H1 (cell line): ENCODE measurements around the gene PPP1R12A.

Experiments used
- ASH2L ChIP-seq: fragments of 200-600, 300-600 bp; sonication (generic); IDR thresholded peaks from one replicate; pipeline ENCODE4 v1.7.1; 2017; ENCODE audit warnings: low read length
- CEBPB ChIP-seq: IDR thresholded peaks from 2 replicates; pipeline ENCODE4 v1.6.1; 2012; ENCODE audit warnings: low read depth, low read length
- EP300 ChIP-seq, 2 experiments: IDR thresholded peaks; 1 replicate in 1 of 2; 2 replicates in 1 of 2; pipeline ENCODE4 v1.6.1; 2011 to 2012; ENCODE audit warnings: low read depth in 2 of 2, low read length in 2 of 2, mild to moderate bottlenecking in 2 of 2, borderline replicate concordance in 1 of 2, inconsistent platforms in 1 of 2, moderate library complexity in 1 of 2
- GTF2F1 ChIP-seq: IDR thresholded peaks from 2 replicates; pipeline ENCODE4 v1.6.1; 2012; ENCODE audit warnings: low read depth, low read length, improper control_type of control experiment, borderline replicate concordance
- KDM4A ChIP-seq: IDR thresholded peaks from one replicate; pipeline ENCODE4 v1.7.1; 2012; ENCODE audit warnings: low read depth, mild to moderate bottlenecking, moderate library complexity, low read length, inconsistent platforms; ENCODE audit not compliant: severe bottlenecking
- KDM5A ChIP-seq: fragments of 200-600 bp; IDR thresholded peaks from 2 replicates; pipeline ENCODE4 v1.7.1; 2012; ENCODE audit warnings: mild to moderate bottlenecking, low read length, inconsistent platforms, mixed read lengths
- NRF1 ChIP-seq: IDR thresholded peaks from 2 replicates; pipeline ENCODE4 v1.6.1; 2011; ENCODE audit warnings: mild to moderate bottlenecking, low read depth, low read length, improper control_type of control experiment
- POLR2AphosphoS5 ChIP-seq: IDR thresholded peaks from 2 replicates; pipeline ENCODE4 v1.6.1; 2011; ENCODE audit warnings: low read depth, low read length
- TF ChIP-seq, protein P1 (sequence below), 3 experiments: IDR thresholded peaks; 1 replicate in 2 of 3; 2 replicates in 1 of 3; pipeline versions ENCODE4 v1.5.1 to v1.6.1; 2011; ENCODE audit warnings: low read length in 3 of 3, mild to moderate bottlenecking in 3 of 3, inconsistent platforms in 2 of 3, low read depth in 1 of 3, moderate library complexity in 1 of 3; ENCODE audit not compliant: insufficient read depth in 1 of 3; ENCODE audit errors: control extremely low read depth in 1 of 3

DNA sequence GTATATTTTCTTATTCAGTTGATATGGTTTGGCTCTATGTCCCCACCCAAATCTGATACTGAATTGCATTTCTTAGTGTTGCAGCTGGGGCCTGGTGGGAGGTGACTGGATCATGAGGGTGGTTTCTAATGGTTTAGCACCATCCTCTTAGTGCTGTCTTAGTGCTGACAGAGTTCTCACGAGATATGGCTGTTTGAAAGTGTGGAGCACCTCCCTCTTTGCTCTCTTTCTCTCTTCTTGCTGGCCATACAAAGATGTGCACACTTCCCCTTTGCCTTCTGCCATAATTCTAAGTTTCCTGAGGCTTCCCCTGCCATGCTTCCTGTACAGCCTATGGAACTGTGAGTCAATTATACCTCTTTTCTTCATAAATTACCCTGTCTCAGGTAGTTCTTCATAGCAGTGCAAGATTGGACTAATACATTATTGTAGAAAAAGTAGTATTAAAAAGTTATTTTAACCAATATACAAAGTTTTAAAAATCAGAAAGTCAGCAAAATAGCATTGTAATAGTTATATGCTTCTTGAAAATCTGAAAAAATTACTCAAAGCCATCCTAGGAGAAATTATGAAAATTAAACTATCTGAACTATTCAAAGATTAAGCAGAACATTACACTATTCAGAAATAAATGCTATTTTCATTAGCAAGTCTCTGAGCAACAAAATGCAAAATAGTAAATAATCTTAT, 84.1 kb downstream of the PPP1R12A start:
- TF ChIP-seq GTF2F1 (no peak), EP300 (IDR thresholded peaks at IDR 0.05; ENCODE audit: borderline replicate concordance in 1 of 2, low read depth in 2 of 2, low read length in 2 of 2) (no peak), NRF1 (no peak), KDM4A (no peak), CEBPB (no peak), KDM5A (no peak), ASH2L (no peak), POLR2AphosphoS5 (no peak)
- TF ChIP-seq, protein P1, sequence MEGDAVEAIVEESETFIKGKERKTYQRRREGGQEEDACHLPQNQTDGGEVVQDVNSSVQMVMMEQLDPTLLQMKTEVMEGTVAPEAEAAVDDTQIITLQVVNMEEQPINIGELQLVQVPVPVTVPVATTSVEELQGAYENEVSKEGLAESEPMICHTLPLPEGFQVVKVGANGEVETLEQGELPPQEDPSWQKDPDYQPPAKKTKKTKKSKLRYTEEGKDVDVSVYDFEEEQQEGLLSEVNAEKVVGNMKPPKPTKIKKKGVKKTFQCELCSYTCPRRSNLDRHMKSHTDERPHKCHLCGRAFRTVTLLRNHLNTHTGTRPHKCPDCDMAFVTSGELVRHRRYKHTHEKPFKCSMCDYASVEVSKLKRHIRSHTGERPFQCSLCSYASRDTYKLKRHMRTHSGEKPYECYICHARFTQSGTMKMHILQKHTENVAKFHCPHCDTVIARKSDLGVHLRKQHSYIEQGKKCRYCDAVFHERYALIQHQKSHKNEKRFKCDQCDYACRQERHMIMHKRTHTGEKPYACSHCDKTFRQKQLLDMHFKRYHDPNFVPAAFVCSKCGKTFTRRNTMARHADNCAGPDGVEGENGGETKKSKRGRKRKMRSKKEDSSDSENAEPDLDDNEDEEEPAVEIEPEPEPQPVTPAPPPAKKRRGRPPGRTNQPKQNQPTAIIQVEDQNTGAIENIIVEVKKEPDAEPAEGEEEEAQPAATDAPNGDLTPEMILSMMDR (IDR thresholded peaks at IDR 0.05; ENCODE audit: control extremely low read depth in 1 of 3, insufficient read depth in 1 of 3, low read depth in 1 of 3, low read length in 3 of 3) = no peak
